BJ (cell line): ENCODE measurements around the gene PHACTR1. TPM values are rescaled to one million over a fixed set of nuclear protein-coding genes. Genes with fewer than 3 reads are reported as not detected.

Experiments
- CTCF ChIA-PET: fragments of 350-600 bp; formaldehyde crosslinking; extraction: SDS; loops from one replicate; lab custom pipeline; 2021; ENCODE audit warnings: antibody characterized with exemption, inconsistent platforms; lab: Yijun Ruan, JAX
- POLR2A ChIA-PET: fragments of 300-600 bp; sonication (Branson Sonifier 250); formaldehyde crosslinking; extraction: SDS; loops from one replicate; lab custom pipeline; 2021; ENCODE audit warnings: antibody characterized with exemption; lab: Charles Lee
- DNase-seq: peaks from one replicate; pipeline ENCODE4 v3.0.0-alpha.2; 2011; ENCODE audit warnings: low read depth
- H3K27me3 ChIP-seq: 2 replicates; pipeline ENCODE4 v1.6.0; 2011; ENCODE audit warnings: low read length; ENCODE audit not compliant: control insufficient read depth, insufficient read depth
- H3K36me3 ChIP-seq: 2 replicates; pipeline ENCODE4 v1.5.1; 2011; ENCODE audit warnings: low read length; ENCODE audit not compliant: control insufficient read depth, insufficient read depth
- H3K4me3 ChIP-seq: 2 replicates; pipeline ENCODE4 v1.5.1; 2011; ENCODE audit warnings: low read depth, mild to moderate bottlenecking, control low read depth, low read length
- CTCF ChIP-seq: IDR thresholded peaks from 2 replicates; pipeline ENCODE4 v1.5.1; 2011; ENCODE audit warnings: low read depth, mild to moderate bottlenecking, control low read depth, inconsistent platforms, low read length, moderate library complexity; ENCODE audit not compliant: insufficient read depth
- polyA plus RNA-seq: library from polyadenylated mRNA; depleted of rRNA; stranded (reverse); fragments of >200 nt; gene quantifications from 2 replicates; pipeline ENCODE4 v1.2.3, GENCODE V29; 2011

Gene PHACTR1
- polyA plus RNA-seq, 1 experiment, result 0.40 TPM

GRCh38 chr6:13220266-13220665 is 503.7 kb downstream of the PHACTR1 start:
- Histone ChIP-seq H3K27me3 (no peaks in the 10 kb centered on the region), H3K4me3 (no peak overlapping the region), H3K36me3 (no peaks in the 10 kb centered on the region)
- CTCF ChIA-PET, result no interaction called here
- POLR2A ChIA-PET, result no interaction called here
- no peak for TF ChIP-seq CTCF
- DNase-seq, result no peak

- Histone ChIP-seq H3K36me3 (no peaks in the 10 kb centered on the region), H3K4me3 (no peak overlapping the region), H3K27me3 (no peaks in the 10 kb centered on the region)
- DNase-seq, result no peak
- TF ChIP-seq CTCF, result no peak
- POLR2A ChIA-PET, result no interaction called here
- CTCF ChIA-PET, result no interaction called here
These were observed 505.5 kb downstream of the PHACTR1 start for GRCh38 chr6:13222048-13222447.

GRCh38 chr6:13226071-13226470 is 509.5 kb downstream of the PHACTR1 start:
- DNase-seq, result no peak
- Histone ChIP-seq H3K27me3 (no peaks in the 10 kb centered on the region), H3K36me3 (no peaks in the 10 kb centered on the region), H3K4me3 (no peak overlapping the region)
- POLR2A ChIA-PET, result no interaction called here
- CTCF ChIA-PET, result interaction anchor here (1.2 to 1.5 kb wide), 2 partner anchors 9 to 31 kb away, joined by 3 to 4 read pairs; no protein-coding TSS in a partner anchor
- no peak for TF ChIP-seq CTCF

GRCh38 chr6:13228264-13229204 is 512.0 kb downstream of the PHACTR1 start:
- ChIA-PET POLR2A (no interaction called here), CTCF (interaction anchor here (0.6 kb wide), 1 partner anchor 109 kb away, joined by 7 read pairs; no protein-coding TSS in a partner anchor)
- TF ChIP-seq CTCF, result no peak
- DNase-seq, result no peak
- no peak overlapping the region for H3K4me3 ChIP-seq
- H3K36me3 ChIP-seq, result no peaks in the 10 kb centered on the region
- no peaks in the 10 kb centered on the region for H3K27me3 ChIP-seq

GRCh38 chr6:13229205-13230085 is 512.9 kb downstream of the PHACTR1 start:
- Histone ChIP-seq H3K4me3 (no peak overlapping the region), H3K36me3 (no peaks in the 10 kb centered on the region), H3K27me3 (no peaks in the 10 kb centered on the region)
- 0 out of 2 replicates have a peak, but pooled peaks have one; percentile 9 for TF ChIP-seq CTCF
- DNase-seq, result no peak
- POLR2A ChIA-PET, result no interaction called here
- CTCF ChIA-PET, result no interaction called here
